NCI-H2227 treated with DMSO at 0.1 percent for 48 hours (cell line): ENCODE measurements around the gene KIF3C.
"Not testable (repeated sequence)": the region's sequence is repeated elsewhere in the genome, so short reads cannot be mapped to it uniquely, and the experiment has no call there.

Experiments
- DNase-seq: peaks from one replicate; lab custom pipeline; 2025; lab: John Stamatoyannopoulos, UW

Gene KIF3C

GRCh38 chr2:25999406-25999805, 17.1 kb upstream of the KIF3C start:
- not testable (repeated sequence) for DNase-seq

DNA sequence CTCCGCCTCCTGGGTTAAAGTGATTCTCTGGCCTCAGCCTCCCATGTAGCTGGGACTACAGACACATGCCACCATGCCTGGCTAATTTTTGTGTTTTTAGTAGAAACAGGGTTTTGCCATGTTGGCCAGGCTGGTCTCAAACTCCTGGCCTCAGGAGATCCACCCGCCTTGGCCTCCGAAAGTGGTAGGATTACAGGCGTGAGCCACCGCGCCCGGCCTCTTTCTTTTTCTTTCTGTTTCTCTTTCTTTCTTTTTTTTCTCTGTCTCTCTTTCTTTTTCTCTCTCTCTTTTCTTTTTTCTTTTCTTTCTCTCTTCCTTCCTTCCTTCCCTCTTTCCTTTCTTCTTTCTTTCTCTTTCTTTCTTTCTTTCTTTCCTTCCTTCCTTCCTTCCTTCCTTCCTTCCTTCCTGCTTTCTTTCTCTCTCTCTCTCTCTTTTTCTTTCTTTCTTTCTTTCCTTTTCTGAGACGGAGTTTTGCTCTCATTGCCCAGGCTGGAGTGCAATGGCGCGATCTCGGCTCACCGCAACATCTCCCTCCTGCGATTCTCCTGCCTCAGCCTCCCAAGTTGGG, 16.6 kb upstream of the KIF3C start:
- DNase-seq, result not testable (repeated sequence)

DNA sequence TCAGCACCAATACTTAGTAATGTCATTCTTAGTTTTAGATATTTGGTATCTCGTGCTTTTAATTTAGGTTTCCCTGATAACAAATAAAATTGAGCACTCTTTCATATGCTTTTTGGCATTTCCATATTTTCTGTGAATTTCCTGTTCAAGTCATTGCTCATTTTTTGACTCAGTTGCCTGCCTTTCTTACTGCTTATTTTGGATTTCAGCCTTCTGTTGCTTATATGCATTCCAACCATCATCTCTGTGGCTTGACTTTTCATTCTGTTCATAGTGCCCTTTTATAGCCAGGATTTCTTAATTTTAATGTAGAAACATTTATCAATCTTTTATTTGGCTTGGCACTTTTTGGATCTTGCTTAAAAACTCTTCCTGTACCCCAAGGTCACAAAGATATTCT, 14.5 kb upstream of the KIF3C start:
- no peak for DNase-seq

DNA sequence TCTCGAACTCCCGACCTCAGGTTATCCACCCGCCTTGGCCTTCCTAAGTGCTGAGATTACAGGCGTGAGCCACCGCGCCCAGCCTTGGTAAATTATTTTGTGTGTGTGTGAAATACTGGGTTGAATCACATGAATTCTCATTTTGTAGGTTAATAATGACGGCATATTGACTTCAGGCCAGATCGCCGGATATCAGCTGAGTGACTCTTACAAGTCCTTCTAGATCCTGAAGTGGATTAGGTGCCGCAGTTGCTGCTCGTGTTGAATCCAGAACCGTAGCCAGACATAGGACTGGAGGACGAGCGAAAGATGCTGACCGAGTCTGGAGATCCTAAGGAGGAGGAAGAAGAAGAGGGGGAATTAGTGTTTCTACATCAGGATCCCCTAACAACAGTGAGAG, 12.2 kb upstream of the KIF3C start:
- DNase-seq, result no peak

DNA sequence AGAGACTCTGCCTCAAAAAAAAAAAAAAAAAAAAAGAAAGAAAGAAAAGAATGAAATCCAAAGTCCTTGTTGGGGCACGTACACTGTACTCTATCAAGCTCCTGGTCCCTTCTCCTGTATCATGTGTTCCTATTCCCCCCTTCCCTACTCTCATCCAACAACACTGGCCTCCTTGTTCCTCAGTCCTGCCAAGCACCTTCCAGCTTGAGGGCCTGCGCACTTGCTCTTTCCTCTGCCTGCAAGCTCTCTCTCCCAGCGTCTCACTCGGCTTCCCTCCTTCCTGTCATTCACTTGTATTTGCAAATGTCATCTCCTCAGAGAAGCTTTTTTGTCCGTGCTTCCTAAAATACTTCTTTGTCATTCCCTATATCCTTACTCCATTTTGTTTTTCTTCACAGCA, 10.8 kb upstream of the KIF3C start:
- DNase-seq, result no peak

GRCh38 chr2:25992556-25992955, 10.3 kb upstream of the KIF3C start:
- DNase-seq, result no peak

DNA sequence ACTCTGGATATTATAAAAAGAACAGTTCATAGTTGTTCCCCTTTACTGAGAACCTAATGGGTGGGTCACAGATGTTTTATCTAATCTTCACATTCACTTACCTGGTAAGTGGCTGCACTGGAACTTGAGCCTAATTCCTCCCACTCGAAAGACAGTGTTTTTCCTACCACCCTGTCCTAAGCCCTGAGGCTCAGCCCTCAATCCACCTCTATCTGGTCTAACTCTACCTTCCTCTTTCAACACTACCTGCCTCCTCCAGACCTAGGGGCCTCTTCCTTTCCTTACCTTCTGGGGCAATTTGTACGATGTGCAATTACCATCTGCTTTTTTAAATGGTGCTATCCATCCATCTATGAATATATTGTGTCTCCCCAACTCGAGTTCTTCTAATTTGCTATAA, 9.7 kb upstream of the KIF3C start:
- DNase-seq, result no peak

DNA sequence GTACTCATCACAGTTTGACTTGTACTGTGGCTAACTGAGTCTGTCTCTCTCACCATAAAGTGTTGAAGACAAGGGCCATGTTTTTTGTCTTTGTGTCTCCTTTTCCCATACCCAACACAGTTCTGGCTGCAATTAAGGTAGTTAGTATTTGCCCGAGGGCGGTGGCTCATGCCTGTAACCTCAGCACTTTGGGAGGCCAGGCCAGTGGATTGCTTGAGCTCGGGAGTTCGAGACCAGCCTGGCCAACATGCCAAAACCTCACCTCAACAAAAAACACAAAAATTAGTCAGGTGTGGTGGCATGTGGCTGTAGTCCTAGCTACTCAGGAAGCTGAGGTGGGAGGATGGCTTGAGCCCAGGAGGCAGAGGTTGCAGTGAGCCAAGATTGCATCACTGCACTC, 6.9 kb upstream of the KIF3C start:
- no peak for DNase-seq

GRCh38 chr2:25988134-25988533, 5.8 kb upstream of the KIF3C start:
- no peak for DNase-seq

- DNase-seq, result no peak
These were observed 1.4 kb upstream of the KIF3C start for GRCh38 chr2:25983735-25984134.

DNA sequence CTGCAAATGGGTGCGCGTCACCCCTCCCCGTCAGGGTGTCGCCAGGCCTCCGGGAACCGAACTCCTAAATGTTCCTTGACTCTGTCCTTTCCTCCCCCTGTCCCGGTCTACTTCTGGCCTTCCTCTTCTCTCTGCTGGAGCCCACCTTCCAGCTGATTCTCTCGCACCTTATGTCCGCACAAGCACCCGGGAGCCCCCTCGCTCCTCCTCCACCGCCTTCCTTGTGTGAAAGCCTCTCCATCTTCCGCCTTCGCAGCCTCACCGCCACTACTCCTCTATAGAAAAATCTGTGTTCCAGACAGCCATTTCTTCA, 627 bp upstream of the KIF3C start:
- no peak for DNase-seq

GRCh38 chr2:25981596-25982272, 563 bp downstream of the KIF3C start:
- DNase-seq, result no peak

DNA sequence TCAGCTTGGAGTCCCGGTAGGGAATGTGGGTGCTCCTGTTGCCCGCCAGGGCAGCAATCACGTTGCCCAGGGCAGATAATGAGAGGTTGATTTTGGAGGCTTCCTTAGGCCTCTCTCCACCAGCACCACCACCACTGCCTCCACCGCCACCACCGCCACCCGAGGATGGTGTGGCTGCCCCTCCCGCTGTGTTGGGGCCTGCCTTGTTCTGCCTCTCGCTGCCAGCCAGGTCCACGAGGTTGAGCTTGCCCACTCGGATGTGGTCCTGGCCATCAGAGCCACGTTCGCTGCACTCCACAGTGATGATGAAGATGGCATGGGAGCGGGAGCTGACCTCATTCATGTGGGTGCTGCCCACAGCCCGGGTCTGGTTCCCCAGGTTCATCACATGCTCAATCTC, 1.3 kb downstream of the KIF3C start:
- DNase-seq, result no peak

DNA sequence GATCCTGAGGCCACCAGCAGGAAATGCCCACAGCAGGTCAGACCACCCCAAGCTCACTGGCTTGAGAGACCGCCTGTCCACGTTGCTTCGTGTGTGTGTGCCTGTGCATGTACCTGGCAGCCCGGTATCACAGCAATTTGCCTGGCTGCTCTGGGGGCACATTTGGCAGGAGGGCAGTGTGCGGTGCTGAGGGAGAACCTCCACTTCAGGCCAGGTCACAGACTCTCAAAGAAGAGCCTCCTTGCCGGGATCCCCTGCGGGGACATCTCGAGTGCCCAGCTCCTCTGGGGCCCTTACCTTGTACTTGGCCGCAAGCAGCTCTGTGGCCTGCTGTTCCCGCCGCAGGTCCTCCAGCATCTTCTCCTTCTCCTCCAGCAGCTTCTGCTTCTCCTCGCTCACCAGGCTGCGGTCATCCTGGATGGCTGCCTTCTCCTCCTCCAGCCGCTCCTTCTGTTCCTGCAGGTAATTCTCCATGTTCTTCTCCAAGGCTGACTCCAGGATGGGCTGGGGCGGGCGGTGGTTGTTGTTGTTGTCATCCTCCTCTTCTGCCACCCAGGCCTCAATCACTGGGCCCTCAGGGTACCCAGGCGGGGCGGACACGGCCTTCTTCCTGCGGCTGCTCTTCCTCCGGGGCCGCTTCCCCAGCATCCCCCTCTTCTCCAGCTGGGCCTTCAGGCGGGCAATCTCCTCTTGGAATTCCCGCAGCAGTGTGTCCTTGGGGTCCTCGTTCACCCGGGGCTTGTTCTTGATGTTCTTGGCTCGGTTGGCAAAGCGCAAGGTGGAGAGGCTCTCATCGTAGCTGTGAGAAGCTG, 2.0 kb downstream of the KIF3C start:
- DNase-seq, result no peak

DNA sequence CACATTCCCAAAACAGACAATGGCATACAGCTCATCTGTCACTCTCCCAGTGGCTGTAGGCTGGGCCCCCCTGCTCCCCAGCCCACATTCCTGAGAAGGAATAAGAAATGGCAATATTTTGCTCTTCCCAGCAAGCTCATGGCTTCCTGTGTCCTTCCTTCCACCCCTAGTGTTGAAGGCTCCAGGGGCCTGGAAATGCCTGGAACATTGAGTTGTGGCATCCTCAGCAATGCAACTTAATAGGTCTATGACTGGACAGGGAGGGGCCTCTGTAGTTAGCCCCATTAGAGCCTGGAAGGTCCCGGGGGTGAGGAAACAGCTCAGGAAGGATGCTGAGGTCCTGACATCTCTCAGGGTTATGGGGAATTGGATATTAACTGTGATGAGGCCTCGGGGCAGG, 3.3 kb downstream of the KIF3C start:
- no peak for DNase-seq

DNA sequence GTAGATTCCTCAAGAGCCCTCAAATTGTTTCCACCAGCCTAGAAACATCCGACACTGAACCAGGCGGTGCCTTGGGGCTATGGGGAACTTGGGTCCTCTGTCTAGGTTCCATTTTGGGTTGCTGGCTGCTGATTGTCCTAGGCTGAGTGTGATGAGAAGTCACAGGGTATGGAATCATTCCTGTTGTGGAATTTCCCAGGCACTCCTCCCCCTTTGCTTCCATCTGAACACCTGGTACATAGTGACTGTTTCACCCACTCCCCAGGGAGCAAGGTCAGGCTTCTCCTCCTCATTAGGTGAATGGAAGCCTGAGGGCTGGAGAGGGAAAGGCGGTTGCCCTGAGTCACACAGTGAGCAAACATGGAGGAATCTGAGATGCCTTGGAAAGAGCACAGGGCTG, 4.5 kb downstream of the KIF3C start:
- no peak for DNase-seq

DNA sequence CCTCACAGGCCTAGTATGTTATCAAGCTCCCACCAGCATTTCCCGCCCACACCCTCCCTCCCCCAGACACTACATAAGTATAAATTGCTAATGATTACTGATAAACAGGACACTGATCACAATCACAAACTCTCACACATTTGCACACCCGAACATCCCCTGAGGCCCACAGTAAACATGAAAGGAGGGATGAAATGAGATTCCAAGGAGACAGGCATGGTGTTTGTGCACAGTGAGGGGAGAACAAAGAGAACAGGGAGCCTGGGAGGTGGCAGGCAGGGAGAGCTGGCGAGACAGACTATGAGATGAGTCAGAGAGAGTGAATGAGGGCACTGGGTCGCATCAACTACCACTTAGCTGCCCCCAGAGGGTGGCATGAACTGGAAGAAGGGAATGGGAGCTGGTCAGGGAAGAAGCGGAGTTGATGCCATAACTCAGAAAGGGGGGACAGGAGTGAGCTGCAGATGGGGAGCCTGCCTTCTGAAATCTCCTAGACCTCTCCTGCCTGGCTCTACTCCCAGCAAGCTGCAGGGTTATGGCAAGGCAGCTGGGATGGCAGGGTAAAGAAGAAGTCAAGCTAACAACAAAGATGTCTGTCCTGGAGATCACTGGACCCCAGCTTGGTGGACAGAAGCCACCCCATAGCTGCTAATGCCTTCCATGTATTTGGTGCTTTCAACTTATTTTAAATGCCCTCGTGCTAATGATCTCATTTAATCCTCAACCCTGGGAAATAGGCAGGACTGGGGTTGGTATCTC, 5.1 kb downstream of the KIF3C start:
- peak; percentile 28 for DNase-seq

DNA sequence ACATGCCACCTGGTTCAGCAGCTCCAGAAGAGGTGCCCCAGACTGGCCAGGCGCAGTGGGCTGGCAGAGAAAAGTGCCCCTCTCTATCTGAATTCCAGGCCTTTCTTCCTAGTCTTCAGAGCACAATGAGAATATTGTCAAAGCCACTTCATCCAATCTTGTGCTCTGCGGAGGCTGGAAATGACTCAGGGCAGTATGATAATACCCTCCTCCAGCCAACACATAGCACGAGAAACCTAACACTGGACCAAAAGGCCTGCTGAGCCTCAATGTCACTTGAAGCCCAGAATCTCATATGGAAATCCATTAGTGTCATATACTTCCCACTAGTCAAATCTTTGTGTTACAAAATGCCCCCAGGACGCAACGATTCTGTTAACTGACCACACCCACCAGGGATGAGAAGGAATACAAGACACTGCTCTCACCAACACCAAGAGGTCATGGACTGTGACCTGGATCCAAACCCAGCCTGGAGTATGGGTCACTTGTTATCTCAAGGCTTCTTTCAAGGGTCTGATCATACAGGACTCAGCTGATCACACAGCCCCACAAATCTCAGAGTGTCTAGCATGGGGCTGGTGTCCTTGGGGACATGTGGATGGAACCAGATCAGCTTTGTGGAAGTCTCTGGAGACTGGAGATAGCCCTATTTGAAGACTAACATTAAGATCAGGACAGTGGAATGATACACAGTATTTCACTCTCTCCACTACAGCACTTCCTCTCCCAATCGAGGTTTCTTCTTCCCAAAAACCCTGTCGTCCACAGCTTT, 10.1 kb downstream of the KIF3C start:
- no peak for DNase-seq

GRCh38 chr2:25971596-25971995, 10.7 kb downstream of the KIF3C start:
- no peak for DNase-seq

- DNase-seq, result no peak
These were observed 15.6 kb downstream of the KIF3C start for GRCh38 chr2:25966531-25967270.

- no peak for DNase-seq
These were observed 17.4 kb downstream of the KIF3C start for GRCh38 chr2:25964891-25965290.
